Stimulated activated CD8-positive, alpha-beta memory T cell treated with anti-CD3 and anti-CD28 coated beads, Interleukin-4, amount 100 ng/mL, for 1 hour (primary cell): ENCODE measurements around the gene RPS2.
A peak's percentile ranks its signal among the peaks of the same experiment; 100 is the strongest.
"Not testable (repeated sequence)": the region's sequence is repeated elsewhere in the genome, so short reads cannot be mapped to it uniquely, and the experiment has no call there.

Experiments
- DNase-seq, 2 donors: peaks; one replicate each; pipeline ENCODE4 v3.0.0-alpha.2; 2020; ENCODE audit warnings: low read depth in 2 of 2, low spot score in 1 of 2

The RPS2 gene

DNA sequence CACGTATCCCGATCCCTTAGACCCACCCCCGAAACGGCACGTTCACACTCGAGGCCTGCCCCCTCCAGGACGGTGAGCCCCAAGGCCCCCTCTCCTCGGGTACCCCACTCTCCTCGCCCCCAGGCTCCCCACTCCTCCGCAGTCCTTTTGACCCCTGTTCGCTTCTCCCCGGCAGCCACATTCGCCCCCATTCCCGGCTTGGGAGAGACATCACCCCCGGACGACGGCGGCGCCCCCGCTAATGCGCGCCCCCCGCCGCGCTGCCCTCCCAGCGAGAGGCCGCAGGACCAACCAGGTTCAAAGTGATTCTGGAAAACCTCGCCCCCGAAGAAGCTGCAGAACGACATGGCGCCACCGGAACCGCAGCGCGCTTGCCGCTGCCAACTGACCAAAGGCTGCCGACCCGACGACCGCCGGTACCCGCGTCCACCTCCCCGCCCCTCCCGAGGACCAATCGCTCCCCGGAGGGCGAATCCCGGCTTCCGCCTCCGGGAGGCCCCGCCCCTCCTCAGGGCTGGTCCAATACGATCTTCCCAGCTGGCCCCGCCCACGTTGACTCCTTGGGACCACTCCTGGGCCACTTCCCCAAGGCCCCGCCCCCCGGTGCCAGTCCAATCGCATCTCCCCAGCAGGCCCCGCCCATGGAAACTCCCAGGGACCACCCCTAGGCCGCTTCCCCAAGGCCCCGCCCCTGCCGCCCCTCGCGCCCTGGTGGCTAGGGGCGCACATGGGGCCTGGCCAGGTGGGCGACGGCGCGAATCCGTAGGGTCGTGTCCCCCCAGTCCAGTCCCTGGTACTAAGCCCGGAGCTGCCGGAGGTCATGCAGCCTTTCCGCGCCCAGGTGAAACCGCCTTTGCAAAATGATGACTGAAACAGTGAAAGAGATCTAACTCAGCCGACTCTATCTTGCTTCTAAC lies 21.6 kb downstream of the RPS2 start, which contains the start of gene MSRB1:
Gene MSRB1, minus strand, starts transcription at position 390 of the 917 bp plus-strand sequence. Its CDS starts 43 bp downstream, at position 347.
- peak; percentile 98 for DNase-seq

DNA sequence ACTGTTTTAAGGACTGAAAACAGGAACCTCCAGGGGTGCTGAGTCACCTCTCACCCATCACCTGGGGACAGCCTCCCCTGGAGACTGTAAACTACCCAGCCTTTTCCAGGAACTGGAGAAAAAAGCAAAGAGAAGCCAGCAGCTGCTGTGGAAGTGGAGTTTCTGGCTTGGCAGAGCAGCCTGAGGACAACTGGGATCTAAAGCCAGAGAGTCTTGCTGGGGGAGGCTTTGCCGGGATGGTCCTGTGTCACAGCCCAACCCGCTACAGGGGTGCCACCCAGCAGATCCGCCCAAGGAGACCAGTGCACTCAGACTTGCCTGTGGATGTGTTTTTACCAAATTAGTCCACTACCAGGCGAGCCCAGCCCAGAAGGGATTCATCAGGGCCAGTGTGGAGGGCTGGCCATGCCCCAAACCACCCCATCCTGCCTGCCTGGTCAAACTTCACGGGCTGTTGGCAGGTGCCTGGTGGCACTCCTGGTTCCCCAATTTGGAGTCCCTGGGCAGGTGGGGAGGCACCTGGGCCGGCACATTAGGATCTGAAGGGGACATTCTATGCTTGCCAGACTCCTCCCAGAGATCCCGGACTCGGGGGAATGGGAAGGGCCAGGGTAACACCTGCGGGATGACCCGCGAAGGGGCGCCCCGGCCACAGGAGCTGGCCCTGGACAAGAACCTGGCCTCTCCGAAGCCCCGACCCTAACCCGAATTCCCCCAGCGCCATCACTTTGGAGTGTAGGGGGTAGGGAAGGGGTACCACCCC lies 22.4 kb downstream of the RPS2 start:
- no peak for DNase-seq

DNA sequence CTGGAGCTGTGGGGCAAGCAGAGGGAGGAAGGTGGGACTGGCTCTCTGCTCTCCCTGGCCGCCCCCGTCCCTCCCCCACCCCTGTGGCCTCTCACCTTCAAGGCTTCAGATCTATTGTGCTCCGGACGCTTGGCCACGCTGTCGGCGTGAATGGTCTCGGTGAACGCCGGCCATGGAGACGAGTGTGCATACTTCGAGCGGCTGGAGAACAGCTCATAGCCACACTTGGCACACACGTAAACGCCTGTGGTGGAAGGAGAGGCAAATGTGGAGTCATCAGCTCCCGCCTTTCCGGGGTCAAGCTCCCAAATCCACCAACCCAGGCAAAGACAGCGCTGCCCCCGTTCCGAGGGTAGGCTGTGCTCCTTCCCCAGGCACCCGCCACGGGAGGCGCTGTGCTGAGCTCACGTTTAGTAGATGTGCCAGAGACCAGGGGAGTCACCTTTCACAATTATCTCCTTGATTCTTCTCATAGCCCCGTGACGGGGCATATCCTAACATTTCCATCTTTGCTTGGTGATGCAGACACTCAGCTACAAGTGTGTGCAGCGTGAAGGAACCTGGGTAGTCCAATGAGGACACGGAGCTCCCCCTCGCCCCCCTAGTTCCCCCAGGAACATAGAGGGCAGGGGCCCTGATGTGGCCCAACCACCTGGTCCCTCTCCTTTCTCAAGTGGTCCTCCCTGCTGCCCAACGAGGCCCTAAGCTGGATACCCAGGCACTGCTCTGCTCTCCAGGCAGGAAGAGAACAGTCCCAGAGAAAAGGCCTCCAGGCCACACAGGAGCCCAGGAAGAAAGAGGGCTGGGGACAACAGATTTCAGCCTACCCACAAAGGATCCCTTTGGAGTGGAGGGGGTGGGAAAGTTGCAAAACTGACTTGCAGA lies 23.2 kb downstream of the RPS2 start:
- DNase-seq, result no peak

- no peak for DNase-seq
Measured at GRCh38 chr16:1940273-1941161, 24.1 kb downstream of the RPS2 start.

GRCh38 chr16:1939833-1940232 lies 24.8 kb downstream of the RPS2 start:
- DNase-seq, result not testable (repeated sequence)

DNA sequence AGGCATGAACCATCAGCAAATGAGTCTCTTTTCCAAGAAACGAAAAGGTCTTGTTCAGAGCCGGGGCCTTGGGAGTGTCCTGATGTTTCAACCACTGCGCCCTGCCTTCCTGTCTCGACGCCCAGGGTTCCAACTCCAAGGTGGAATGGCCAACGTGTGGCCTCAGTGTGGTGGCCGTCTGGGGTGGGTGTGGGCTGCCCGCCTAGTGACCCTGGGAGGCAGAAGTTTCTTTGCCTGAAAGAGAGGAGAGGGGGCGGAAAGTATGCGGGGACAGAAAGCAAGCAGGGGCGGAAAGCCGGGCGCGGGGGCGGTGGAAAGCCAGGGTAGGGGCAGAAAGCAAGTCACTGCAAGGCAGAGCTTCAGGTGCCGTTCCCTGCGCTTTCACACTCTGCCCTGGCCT lies 25.7 kb downstream of the RPS2 start:
- no peak for DNase-seq

DNA sequence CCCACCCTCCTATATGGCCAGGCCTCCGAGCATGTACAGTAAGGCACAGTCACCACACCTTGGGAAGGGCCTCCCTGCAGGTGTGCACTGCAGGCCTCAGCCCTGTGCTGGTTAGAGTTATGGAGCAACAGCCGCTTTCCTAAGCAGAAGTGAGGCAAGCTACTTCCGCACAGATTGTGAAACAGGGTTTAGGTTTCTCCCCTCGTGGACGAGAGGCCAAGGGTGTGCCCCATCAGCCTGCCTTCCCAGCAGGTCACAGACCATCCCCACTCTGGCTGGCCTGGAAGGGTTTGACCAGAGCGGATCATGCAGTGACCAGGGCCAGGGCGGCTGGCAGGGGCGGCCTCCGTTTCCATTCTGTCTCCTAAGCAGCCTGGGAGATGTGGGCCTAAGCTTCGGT lies 26.3 kb downstream of the RPS2 start:
- no peak for DNase-seq

- DNase-seq, result no peak
Measured at GRCh38 chr16:1936945-1937479, 27.6 kb downstream of the RPS2 start.

DNA sequence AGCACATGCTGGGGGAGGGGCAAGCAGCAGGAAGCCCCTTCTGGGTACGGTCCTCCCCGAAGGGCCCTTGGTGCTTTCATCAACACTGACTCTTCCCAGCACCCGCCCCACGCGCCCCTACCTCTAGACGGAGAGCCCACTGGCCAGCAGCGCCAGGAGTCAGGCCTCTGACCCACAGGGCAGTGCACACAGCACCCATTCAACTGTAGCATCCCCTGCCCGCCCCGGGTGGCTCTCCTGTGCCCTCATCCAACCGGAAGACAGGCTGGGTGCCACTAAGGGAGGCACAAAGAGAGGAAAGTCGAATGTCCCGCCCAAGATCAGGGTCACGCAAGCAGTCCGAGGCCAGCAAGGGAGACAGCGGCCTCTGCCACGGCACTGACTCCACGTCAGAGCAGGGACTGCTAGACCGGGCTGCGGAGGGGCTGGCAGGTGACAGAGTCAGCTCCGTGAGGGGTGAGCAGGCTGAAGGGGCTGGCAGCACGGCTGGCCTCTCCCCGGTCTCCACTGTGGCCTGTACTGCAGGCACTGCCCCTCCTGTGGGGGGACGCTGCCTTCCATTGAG lies 31.4 kb downstream of the RPS2 start:
- no peak for DNase-seq

DNA sequence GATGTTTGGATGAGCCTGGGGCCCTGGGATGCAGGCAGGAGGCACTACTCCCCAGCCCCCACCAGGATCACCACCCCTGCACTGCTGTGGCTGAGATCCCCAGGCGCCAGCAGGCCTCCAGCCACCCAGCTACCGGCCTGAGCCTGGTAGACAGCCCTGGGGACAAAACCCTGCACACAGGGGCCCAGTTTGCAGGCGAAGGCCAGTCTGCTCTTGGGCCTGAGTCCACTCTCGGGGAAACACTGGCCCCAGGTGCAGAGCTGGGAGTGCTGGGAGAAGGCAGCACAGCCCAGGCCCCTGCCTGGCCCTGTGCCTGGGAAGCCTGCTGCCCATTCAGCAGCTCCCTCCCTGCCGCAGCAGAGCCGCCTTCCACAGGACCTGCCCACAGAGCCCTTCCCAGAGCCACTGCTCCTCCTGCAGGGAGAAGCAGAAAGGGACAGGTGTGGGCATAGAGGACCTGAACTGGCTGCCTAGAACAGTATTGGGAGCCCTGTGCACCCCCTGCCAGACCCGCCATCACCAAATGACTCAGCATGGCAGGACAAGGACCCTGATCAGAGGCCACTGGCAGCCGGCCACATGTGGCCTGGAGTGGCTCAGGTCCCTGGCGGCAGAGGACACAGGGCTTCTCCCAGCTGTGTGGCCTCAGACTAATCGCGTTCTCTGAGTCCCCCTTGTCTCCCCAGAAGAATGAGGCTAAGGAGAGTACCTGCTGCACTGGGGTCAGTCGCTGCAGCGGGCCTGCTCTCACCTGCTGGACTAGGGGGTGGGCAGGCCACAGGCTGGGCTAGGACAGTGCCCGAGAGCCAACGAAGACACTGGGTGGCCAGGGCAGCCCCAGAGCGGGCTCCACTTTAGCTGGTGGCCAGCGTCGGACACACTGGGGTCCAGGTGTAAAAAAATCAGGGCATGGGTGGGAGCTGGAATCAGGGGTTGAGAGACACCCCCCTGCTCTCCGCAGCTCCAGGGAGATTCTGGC lies 32.3 kb downstream of the RPS2 start:
- DNase-seq, result no peak

- DNase-seq, result no peak
Measured at GRCh38 chr16:1930338-1930720, 34.3 kb downstream of the RPS2 start.

DNA sequence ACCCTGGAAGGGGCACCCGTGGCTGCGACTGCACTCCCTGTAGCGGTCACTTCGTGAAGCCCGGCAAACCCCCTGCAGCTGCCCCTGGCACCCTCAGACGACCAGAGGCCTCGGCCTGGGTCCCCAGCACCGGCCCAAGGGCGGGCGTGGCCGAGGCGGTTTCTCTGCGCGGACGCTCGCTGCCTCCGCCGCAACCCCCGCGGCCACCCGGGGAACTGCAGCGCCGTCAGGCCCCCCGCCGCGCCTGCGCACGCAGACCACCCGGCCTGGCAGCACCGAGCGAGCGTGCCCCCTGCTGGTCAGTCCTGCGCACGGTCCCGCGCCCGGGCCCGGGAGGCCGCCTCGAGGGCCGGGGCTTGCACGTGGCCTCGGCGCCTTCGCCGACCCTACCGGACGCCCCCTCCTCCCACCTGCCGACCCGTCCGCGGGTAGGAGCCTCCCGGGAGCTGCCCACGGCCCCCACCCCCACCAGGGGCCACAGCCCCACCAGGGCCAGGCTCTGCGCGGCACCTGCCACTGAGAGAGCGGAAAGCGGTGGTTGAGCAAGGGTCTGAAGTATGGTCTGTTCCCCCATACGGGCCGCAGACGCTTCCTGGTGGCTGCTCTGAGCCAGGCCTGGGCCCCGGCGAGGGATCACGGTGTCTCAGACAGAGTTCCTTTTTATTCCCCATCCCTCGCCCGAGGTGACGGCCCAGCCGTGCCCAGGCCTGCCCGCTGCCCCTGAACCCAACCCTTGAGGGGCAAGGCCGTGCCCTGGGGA lies 34.9 kb downstream of the RPS2 start:
- peak; percentile 84 to 90 for DNase-seq

DNA sequence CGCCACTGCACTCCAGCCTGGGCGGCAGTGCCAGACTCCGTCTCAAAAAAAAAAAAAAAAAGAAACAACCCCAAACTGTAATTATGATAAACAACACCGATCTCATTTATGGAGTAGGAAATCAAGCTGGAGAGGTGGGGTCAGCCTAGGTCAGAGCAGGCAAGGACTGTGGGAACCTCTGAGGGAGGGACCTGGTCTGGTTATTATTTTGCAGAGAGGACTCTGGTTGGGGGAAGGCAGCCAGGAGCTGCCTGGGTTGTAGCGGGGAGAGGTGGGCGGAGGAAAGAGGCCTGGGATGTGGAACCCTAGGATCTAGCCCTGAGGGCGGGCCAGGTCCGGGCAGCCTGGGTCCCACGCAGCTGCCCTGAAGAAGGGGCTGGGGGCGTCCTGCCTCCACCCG lies 35.5 kb downstream of the RPS2 start:
- DNase-seq, result no peak

DNA sequence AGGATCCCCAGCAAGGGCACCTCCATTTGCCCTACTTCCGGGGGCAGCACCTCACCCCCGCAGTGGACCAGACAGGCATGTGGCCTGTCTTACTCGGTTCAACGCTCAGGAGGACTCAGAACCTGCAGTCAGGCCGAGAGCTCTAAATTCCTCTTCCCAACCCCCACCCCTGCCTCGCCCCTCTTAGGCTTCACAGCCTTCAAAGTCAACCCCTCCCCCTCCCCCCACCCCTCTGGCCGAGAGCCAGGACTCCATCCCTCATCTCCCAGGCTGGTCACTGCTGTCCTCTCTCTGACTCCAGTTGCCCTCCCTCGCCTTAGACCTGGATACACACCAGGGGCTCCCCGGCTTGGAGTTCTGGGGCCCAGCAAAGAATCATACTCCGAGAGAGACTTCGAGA lies 38.4 kb downstream of the RPS2 start:
- DNase-seq, result no peak

GRCh38 chr16:1924095-1924494 lies 40.5 kb downstream of the RPS2 start:
- no peak for DNase-seq

DNA sequence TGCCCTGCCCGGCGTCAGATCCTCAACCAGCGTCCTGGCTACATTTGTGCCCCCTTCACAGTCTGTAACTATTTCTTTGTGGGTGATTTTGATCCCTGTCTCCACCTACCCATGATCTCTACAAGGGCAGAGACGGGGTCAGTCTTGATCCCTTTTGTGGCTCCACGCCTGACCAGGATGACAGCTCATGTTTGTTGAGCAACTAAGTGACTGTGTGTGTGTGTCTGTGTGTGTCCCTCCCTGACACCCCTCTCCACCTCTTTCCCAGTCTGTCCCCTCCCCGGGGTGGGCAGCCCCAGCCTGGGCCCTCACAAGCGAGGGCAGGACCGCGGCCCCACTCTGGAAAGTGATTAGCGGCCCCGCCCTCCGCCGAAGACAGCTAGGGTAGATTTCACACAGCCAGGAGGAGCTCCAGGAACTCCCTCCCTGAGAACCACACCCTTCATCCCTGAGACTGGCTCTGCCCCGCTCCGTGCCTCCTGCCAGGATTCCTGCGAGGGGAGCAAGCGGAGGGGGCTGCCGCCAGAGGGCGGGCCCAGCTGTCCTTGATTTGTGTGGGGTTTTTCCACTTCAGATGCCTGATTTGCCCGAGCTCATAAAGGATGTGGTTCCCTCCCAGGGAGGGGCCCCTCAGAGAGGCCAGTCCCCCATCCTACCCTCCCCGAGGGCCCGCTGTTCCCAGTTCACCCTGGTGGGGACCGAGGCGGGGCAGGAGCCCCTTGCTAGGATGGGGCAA lies 41.2 kb downstream of the RPS2 start:
- DNase-seq, result no peak

DNA sequence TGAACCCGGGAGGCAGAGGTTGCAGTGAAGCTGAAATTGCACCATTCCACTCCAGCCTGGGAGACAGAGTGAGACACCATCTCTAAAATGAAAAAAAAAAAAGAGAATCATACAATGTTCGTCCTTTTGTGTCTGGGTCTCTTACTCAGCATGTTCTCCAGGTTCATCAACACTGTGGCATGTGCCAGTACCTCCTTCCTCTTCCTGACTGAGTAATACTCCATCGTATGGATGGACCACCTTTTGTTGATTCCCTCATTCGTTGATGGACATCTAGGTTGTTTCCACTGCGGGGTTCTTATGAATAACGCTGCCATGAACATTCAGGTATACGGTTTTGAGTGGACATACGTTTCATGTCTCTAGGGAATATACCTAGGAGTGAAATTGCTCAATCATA lies 42.3 kb downstream of the RPS2 start:
- DNase-seq, result no peak
